SKM-1 (cell line): ENCODE measurements around the gene TSPAN19.

Experiments used
- DNase-seq: peaks from one replicate; lab custom pipeline; 2025; ENCODE audit not compliant: unreplicated experiment; lab: John Stamatoyannopoulos, UW

Gene TSPAN19

GRCh38 chr12:85002778-85003296 is 33.2 kb downstream of the TSPAN19 start:
- DNase-seq: no peak

GRCh38 chr12:85000729-85001128 is 35.3 kb downstream of the TSPAN19 start:
- DNase-seq: no peak

GRCh38 chr12:84998341-84998740 is 37.7 kb downstream of the TSPAN19 start:
- no peak for DNase-seq

GRCh38 chr12:84996759-84997158 is 39.3 kb downstream of the TSPAN19 start:
- DNase-seq: no peak

- DNase-seq: no peak
Observed at GRCh38 chr12:84995641-84996040, 40.4 kb downstream of the TSPAN19 start.

- no peak for DNase-seq
Observed at GRCh38 chr12:84994426-84994825, 41.7 kb downstream of the TSPAN19 start.

GRCh38 chr12:84986586-84986985 is 49.5 kb downstream of the TSPAN19 start:
- no peak for DNase-seq

- no peak for DNase-seq
Observed at GRCh38 chr12:84986117-84986516, 50.0 kb downstream of the TSPAN19 start.

GRCh38 chr12:84983289-84983688 is 52.8 kb downstream of the TSPAN19 start:
- DNase-seq: no peak

- DNase-seq: no peak
Observed at GRCh38 chr12:84982888-84983287, 53.2 kb downstream of the TSPAN19 start.

GRCh38 chr12:84978921-84979320 is 57.2 kb downstream of the TSPAN19 start:
- DNase-seq: no peak

GRCh38 chr12:84976133-84976532 is 59.9 kb downstream of the TSPAN19 start:
- DNase-seq: no peak

- DNase-seq: no peak
Observed at GRCh38 chr12:84974155-84974815, 61.8 kb downstream of the TSPAN19 start.

GRCh38 chr12:84973026-84973425 is 63.1 kb downstream of the TSPAN19 start:
- DNase-seq: no peak

- DNase-seq: no peak
Observed at GRCh38 chr12:84969226-84969625, 66.9 kb downstream of the TSPAN19 start.
